Suprapubic skin (tissue), 4 donors: ENCODE measurements around the gene WDR1. TPM values are rescaled to one million over a fixed set of nuclear protein-coding genes. Genes with fewer than 3 reads are reported as not detected.

Experiments used
- DNase-seq, 2 donors: peaks; one replicate each; pipeline ENCODE4 v3.0.0-alpha.2; 2019; ENCODE audit warnings: low spot score in 2 of 2
- H3K27ac ChIP-seq: fragments of 200-600 bp; sonication (generic); one replicate; pipeline ENCODE4 v1.5.1; 2019
- H3K27me3 ChIP-seq: fragments of 200-600 bp; sonication (generic); one replicate; pipeline ENCODE4 v1.5.1; 2019
- H3K36me3 ChIP-seq: fragments of 200-600 bp; sonication (generic); one replicate; pipeline ENCODE4 v1.5.1; 2019
- H3K4me1 ChIP-seq: fragments of 200-600 bp; sonication (generic); one replicate; pipeline ENCODE4 v1.5.1; 2019
- H3K4me3 ChIP-seq: fragments of 200-600 bp; sonication (generic); one replicate; pipeline ENCODE4 v1.5.1; 2019; ENCODE audit warnings: mild to moderate bottlenecking
- H3K9me3 ChIP-seq: fragments of 200-600 bp; sonication (generic); one replicate; pipeline ENCODE4 v1.5.1; 2019
- CTCF ChIP-seq, 2 donors: fragments of 200-600 bp in 1 of 2; fragments of 450-650 bp in 1 of 2; sonication (generic) in 1 of 2; IDR thresholded peaks; one replicate each; pipeline ENCODE4 v1.5.1; 2016 to 2019; ENCODE audit warnings: antibody characterized with exemption in 2 of 2, mild to moderate bottlenecking in 1 of 2, moderate library complexity in 1 of 2
- EP300 ChIP-seq: sonication (generic); formaldehyde crosslinking; IDR thresholded peaks from one replicate; pipeline ENCODE4 v1.6.1; 2017; ENCODE audit warnings: antibody characterized with exemption
- POLR2A ChIP-seq, 2 donors: fragments of 450-650 bp; IDR thresholded peaks; one replicate each; pipeline ENCODE4 v1.6.1; 2017; ENCODE audit warnings: antibody characterized with exemption in 2 of 2, mild to moderate bottlenecking in 2 of 2, moderate library complexity in 2 of 2
- POLR2AphosphoS5 ChIP-seq, 3 donors: sonication (generic); formaldehyde crosslinking; IDR thresholded peaks; one replicate each; pipeline ENCODE4 v1.6.1; 2017; ENCODE audit warnings: antibody characterized with exemption in 3 of 3
- WGBS: methylation state at CpG from one replicate; pipeline ENCODE4 v1.1.5; 2018; 5-methylcytosine and 5-hydroxymethylcytosine counted together
- total RNA-seq, 4 donors: library from RNA; depleted of rRNA; stranded (reverse); fragments of >200 nt; gene quantifications; one replicate each; pipeline ENCODE4 v1.1.0, GENCODE V29; 2016

WDR1 gene
- total RNA-seq, 4 donors from 2014 or later = 113 to 126 (median 117) TPM

GRCh38 chr4:10025230-10025806, 91.3 kb downstream of the WDR1 start:
- Histone ChIP-seq H3K27ac (no peak overlapping the region), H3K36me3 (no peaks in the 10 kb centered on the region), H3K9me3 (no peaks in the 10 kb centered on the region), H3K4me1 (peaks cover 40% of the 10 kb centered on the region), H3K27me3 (no peaks in the 10 kb centered on the region), H3K4me3 (no peak overlapping the region)
- WGBS = 77% methylated on average over 3 of the region's 3 CpGs
- DNase-seq = no peak
- TF ChIP-seq EP300 (no peak), POLR2A (IDR thresholded peaks at IDR 0.05) (no peak), CTCF (IDR thresholded peaks at IDR 0.05) (no peak), POLR2AphosphoS5 (IDR thresholded peaks at IDR 0.05) (no peak)

Other genes with a start within 250 kb of the WDR1 start
- gene SLC2A9, start 95.3 kb downstream of the WDR1 start, total RNA-seq = 1 to 10 TPM; 3.5 to 9.2 (median 8.1) TPM